Measurements from ENCODE around the gene STYK1.

Gene STYK1, protein sequence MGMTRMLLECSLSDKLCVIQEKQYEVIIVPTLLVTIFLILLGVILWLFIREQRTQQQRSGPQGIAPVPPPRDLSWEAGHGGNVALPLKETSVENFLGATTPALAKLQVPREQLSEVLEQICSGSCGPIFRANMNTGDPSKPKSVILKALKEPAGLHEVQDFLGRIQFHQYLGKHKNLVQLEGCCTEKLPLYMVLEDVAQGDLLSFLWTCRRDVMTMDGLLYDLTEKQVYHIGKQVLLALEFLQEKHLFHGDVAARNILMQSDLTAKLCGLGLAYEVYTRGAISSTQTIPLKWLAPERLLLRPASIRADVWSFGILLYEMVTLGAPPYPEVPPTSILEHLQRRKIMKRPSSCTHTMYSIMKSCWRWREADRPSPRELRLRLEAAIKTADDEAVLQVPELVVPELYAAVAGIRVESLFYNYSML

DNA sequence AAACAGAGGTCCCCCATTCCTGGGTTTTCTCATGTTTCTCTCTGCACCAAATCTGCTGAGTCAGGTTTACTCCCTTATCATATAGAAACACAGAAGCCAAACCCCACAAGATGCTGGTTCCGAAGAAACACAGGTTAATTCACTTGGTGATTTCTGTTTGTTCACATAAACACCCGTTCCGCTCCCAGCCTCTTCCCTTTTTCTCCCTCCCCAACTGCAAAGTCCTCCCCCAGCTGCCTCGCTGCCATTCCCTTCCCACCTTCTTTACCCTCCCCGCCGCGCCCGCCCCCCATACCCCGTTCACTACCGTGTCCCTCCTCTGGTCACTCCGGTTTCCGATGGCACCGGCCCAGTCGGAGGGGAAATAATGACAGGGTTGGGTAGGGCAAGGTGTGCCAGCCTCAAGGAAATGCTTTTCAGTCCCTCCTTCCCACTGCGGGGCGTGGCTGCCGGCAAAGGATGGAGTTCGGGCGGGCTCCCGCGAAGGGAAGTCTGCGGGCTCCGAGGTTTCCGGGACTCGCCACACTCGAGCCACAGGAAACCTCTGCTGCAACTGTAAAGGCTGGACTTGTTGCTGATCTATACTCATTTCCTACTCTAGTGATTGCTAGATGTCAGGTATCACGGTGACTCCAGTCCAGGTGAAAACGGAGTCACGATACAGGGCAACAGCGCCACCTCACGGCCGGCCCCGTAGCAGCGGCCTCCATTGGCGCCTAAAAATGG is at the start of gene STYK1:
Gene STYK1, minus strand, starts transcription at position 394 of the 726 bp plus-strand sequence. CDS start 39,434 bp downstream, outside the sequence.
- DNase-seq: peak; percentile 27 to 81

- DNase-seq: peak; percentile 58 to 77
These were observed 49.3 kb upstream of the STYK1 start, which contains the start of gene YBX3 for GRCh38 chr12:10722905-10723746. TSS of gene YBX3 (minus strand) at chr12:10723323. CDS start at chr12:10723111, 212 bp downstream.

GRCh38 chr12:10722502-10722904 is 48.7 kb upstream of the STYK1 start:
- DNase-seq: peak; percentile 35 to 56

- peak; percentile 59 to 60 for DNase-seq
These were observed 48.0 kb upstream of the STYK1 start for GRCh38 chr12:10721651-10722501.

DNA sequence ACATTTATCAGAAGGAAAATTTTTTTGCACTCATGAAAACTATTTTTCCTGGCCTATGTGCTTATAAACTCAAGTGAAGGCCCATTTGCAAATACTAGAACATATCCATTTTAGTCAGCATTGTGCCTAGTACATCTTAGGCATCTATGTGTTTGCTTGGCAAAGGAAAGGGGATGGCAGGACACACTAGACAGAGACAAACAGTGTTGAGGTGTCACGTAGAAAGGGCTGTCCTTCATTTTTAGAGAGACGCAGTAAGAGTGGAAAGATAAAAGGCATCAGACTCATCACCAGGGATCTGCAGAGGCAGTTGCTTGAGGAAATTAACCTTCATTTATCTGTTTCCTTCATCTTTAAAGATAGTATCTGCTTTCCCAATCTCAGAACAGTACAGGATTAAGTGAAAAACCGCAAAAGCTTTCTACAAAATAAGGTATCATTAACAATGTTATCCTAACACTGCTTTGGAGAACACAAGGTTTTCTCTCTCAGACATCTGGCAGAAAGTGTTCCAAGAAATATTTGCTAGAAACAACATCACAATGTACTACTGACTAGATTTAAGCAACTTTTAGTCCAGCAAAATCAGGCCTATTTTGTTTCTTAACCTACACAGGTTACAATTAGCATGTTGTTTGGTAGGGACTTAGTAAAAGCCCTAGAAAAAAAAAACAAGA is 47.3 kb upstream of the STYK1 start:
- no peak for DNase-seq

DNA sequence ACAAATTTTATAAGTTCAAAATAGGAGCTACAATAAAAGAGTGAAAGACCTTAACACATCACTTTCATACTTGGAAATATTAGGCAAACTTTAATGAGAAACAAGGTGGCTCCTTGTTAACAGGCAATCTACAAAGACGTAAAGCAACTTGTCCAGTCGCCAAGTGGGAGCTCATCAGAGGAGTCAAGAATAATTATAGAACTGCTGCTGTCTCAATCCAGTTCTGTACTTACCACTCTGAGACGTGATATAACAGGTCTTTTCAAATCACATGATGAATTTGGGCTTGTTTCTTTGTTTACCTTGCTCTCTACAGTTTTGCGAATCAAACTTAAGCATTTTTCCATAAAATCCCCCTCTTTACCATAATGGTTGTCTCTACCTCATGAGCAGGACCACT is 45.6 kb upstream of the STYK1 start:
- DNase-seq: no peak

- no peak for DNase-seq
These were observed 44.5 kb upstream of the STYK1 start for GRCh38 chr12:10718279-10718821.

- DNase-seq: no peak
These were observed 43.6 kb upstream of the STYK1 start for GRCh38 chr12:10717410-10717809.

DNA sequence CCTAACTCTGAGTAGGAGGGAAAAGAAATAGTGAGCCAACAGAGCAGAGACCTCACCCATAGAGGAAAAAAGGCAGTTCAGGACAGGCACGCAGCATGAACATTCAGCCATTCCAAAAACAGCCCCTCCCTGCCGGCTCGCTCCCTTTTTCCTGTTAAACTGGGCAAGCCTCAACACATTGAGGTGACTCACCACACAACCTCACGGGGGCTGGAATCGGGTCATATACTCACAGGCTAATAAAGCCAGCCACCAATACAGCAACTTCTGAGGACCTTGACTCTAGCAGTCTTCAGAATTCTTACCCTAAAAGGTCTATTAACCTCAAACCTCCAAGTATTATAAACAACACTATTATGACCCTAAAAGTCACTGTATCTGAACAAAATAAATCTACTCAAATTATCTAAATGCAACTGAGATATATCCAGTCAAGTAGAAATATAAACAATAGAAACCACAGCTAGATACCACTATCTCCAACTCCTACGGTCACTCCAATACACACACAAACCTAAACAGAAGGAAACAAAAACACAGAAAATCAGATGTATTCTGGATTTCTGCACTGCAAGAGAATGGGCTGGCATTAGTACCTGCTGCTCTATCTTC is 43.0 kb upstream of the STYK1 start:
- no peak for DNase-seq

DNA sequence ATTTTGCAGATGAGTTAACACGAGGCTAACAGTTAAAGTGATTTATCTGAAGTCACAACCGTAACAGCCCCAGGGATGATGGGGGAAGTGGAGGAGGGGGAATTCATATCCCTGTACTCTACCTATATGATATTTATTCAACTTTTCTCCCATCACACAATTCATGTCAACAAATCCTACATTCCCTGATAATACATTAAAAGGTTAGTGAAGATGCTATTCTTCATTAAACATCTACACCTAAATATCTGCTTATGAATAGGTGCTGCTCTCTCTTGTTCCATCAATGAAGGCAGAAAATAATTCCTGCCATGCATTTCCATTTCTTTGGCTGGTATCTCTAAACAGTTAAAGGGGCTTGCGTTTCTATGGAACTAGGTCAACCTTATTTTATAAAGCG is 42.4 kb upstream of the STYK1 start:
- DNase-seq: no peak

GRCh38 chr12:10715491-10715890 is 41.6 kb upstream of the STYK1 start:
- DNase-seq: no peak

GRCh38 chr12:10709808-10710207 is 36.0 kb upstream of the STYK1 start:
- DNase-seq: no peak

DNA sequence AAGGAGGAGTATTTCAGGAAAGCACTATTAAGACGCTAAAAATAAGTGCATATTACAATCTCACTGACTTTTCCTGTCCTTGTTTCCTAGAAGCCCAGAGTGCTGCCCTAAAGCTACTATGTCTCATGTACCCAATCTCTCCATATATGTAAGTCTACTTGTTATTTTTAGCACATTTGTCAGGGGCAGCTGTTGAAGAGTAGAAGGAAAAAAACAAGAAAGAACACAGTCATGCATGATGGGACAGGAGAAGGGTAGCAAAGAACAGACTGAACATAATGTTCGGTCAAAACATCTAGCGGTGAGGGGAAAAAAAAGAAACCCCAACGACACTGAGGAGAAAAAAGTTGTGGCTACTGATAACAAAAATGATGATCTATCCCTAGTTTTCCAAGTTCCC is 35.0 kb upstream of the STYK1 start:
- DNase-seq: no peak

DNA sequence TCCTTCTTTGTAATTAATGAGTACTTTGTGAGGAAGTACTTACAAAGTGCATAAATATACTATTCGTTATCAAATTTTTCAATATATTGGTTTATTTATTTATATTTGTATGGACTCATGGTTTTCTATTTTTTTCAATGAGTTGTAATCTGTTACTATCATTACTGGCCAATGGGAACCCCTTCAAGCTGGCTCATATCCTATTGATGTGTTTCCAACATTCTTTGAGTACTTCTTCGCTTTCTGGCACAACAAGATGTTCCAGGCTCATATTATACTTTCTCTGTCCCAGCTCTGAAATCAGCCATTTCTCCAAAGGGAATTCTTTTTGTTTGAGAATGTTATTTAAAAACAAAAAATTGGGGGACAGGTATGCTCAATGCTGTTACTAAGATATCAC is 31.8 kb upstream of the STYK1 start:
- DNase-seq: no peak

DNA sequence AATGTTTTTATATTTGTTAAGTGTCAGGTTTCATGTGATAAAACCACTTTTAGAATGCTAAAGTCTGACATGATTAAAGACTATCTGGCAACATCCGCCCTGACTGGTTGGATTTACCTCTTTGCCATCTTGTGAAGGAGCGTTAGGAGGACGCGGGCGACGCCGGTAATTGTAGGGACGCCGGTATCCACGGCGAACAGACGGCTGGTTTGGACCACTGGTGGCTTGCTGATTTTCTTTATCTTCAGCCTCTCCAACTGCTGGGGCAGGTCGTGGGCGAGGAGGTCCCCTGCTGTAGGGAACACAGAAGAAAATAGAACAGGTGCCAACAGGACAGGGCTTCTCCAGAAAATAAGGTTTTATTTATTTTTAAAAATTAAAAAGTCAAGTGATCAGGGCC is 28.0 kb upstream of the STYK1 start:
- no peak for DNase-seq

- DNase-seq: peak in 1 of 2 donors; percentile 4
These were observed 27.4 kb upstream of the STYK1 start for GRCh38 chr12:10701131-10701681.

DNA sequence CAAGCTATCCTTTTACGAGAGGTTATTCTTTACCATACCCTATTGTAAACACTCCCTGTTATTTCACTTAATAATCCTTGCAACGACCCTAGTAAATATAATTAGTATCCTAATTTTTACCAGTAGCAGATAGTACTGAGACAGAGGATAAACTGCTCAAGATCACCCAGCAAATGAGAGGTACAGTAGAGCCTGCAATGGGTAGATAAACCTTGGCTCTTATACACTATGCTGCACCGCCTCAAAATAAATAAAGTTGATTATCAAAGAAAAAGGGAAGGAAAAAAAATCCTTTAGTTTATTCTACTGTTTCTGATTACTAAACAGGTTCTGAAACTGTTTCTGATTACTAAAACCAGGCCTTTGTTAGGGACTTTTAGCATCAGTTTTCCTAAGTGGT is 26.7 kb upstream of the STYK1 start:
- no peak for DNase-seq

- DNase-seq: no peak
These were observed 24.0 kb upstream of the STYK1 start for GRCh38 chr12:10697862-10698261.

DNA sequence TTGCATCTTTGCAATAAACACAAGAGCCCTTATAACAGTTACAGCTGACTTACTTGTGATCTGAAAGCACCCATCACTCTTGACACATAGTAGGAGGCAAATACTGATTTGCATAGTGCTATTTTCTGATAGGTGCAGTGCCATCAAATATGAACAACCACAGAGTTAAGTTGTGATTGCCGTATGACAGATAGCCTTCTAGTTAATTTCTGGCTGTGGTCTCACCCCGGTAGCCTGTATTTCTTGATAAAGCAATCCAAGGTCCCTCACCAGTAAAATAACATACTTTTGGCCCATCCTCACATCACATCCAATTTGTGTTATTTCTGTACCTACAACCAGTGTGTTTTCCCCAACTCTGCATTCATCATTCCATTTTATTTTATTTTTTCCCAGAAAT is 23.3 kb upstream of the STYK1 start:
- DNase-seq: no peak

GRCh38 chr12:10690906-10691305 is 17.1 kb upstream of the STYK1 start:
- no peak for DNase-seq

- DNase-seq: no peak
These were observed 15.3 kb upstream of the STYK1 start for GRCh38 chr12:10689146-10689545.

Data from bone marrow (tissue), 2 donors.